ENCODE data around the gene MCM9. TPM values are rescaled to one million over a fixed set of nuclear protein-coding genes. Genes with fewer than 3 reads are reported as not detected.
A peak's percentile ranks its signal among the peaks of the same experiment; 100 is the strongest.

Gene MCM9
- total and polyA plus RNA-seq, 3 donors from 2014 or later, result 14.0 to 25.1 (median 19.2) TPM

GRCh38 chr6:118935978-118936703 lies 1.2 kb upstream of the MCM9 start:
- Histone ChIP-seq H3K36me3 (ENCODE audit: low read depth, missing control alignments) (no peaks in the 10 kb centered on the region), H3K27me3 (no peaks in the 10 kb centered on the region), H3K9me3 (no peaks in the 10 kb centered on the region), H3K27ac (no peak overlapping the region), H3K4me3 (no peak overlapping the region), H3K4me1 (no peaks in the 10 kb centered on the region)
- TF ChIP-seq, protein P1, sequence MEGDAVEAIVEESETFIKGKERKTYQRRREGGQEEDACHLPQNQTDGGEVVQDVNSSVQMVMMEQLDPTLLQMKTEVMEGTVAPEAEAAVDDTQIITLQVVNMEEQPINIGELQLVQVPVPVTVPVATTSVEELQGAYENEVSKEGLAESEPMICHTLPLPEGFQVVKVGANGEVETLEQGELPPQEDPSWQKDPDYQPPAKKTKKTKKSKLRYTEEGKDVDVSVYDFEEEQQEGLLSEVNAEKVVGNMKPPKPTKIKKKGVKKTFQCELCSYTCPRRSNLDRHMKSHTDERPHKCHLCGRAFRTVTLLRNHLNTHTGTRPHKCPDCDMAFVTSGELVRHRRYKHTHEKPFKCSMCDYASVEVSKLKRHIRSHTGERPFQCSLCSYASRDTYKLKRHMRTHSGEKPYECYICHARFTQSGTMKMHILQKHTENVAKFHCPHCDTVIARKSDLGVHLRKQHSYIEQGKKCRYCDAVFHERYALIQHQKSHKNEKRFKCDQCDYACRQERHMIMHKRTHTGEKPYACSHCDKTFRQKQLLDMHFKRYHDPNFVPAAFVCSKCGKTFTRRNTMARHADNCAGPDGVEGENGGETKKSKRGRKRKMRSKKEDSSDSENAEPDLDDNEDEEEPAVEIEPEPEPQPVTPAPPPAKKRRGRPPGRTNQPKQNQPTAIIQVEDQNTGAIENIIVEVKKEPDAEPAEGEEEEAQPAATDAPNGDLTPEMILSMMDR (IDR thresholded peaks at IDR 0.05), result no peak
- TF ChIP-seq POLR2A (IDR thresholded peaks at IDR 0.05), result no peak
- DNase-seq, result no peak
- intact Hi-C loops (cut with DNase I; ENCODE audit: low total_unique reads), result no loop called here
- WGBS, 2 donors, result 59 to 60% methylated on average over 3 of the region's 3 CpGs

DNA sequence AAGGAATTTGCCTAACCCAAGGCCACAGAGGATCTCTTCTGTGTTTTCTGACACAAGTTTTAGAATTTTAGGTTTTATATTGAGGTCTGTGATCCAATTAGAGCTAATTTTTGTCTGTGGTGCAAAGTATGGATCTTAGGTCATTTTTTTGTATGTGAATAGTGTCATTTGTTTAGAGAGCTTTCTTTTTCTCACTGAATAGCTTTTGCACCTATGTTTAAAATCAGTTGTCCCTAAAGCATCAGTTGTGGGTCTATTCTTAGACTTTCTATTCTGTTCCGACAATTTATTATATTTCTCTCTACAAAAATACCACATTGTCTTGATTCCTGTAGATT lies 341 bp upstream of the MCM9 start:
- Histone ChIP-seq H3K4me3 (peak overlapping the region; percentile 86 to 92), H3K9me3 (no peaks in the 10 kb centered on the region), H3K27ac (peak overlapping the region; percentile 90 to 97), H3K27me3 (no peaks in the 10 kb centered on the region), H3K4me1 (no peaks in the 10 kb centered on the region), H3K36me3 (ENCODE audit: low read depth, missing control alignments) (no peaks in the 10 kb centered on the region)
- 6 to 9% methylated on average over 1 of the region's 1 CpG for WGBS, 2 donors
- TF ChIP-seq, protein P1 (IDR thresholded peaks at IDR 0.05), result no peak
- TF ChIP-seq POLR2A (IDR thresholded peaks at IDR 0.05), result no peak
- intact Hi-C loops (cut with DNase I; ENCODE audit: low total_unique reads), result no loop called here
- no peak for DNase-seq

GRCh38 chr6:118933855-118934460 lies 1.0 kb downstream of the MCM9 start:
- 16 to 21% methylated on average over 8 of the region's 8 CpGs for WGBS, 2 donors
- TF ChIP-seq POLR2A (IDR thresholded peaks at IDR 0.05), result no peak
- TF ChIP-seq, protein P1 (IDR thresholded peaks at IDR 0.05), result no peak
- Histone ChIP-seq H3K36me3 (ENCODE audit: low read depth, missing control alignments) (no peaks in the 10 kb centered on the region), H3K27me3 (no peaks in the 10 kb centered on the region), H3K4me1 (no peaks in the 10 kb centered on the region), H3K4me3 (peak overlapping the region; percentile 86 to 92), H3K27ac (peak overlapping the region in 1 of 2 donors; percentile 97), H3K9me3 (no peaks in the 10 kb centered on the region)
- DNase-seq, result no peak
- intact Hi-C loops (cut with DNase I; ENCODE audit: low total_unique reads), result no loop called here

DNA sequence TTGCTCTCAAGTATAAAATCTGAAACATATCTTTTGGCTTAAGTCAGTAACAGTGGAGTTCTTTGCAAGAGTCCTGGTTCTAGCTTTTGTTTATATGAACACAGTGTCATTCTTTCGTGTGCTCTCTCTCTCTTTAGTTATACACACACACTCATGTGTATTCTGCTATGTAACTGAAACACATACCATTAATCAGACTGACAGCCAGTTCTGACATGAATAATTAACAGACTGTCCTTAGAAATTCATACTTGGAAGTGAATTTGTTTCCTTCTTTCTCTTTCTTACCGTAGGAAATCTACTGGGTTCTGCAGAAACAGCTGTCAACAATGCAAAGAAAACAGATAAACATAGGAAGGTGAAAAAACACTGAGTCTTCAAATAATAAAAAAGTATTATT lies 2.5 kb downstream of the MCM9 start:
- Histone ChIP-seq H3K36me3 (ENCODE audit: low read depth, missing control alignments) (no peaks in the 10 kb centered on the region), H3K27me3 (no peaks in the 10 kb centered on the region), H3K4me3 (no peak overlapping the region), H3K4me1 (no peaks in the 10 kb centered on the region), H3K27ac (no peak overlapping the region), H3K9me3 (no peaks in the 10 kb centered on the region)
- intact Hi-C loops (cut with DNase I; ENCODE audit: low total_unique reads), result no loop called here
- 69 to 80% methylated on average over 2 of the region's 2 CpGs for WGBS, 2 donors
- TF ChIP-seq, protein P1 (IDR thresholded peaks at IDR 0.05), result no peak
- TF ChIP-seq POLR2A (IDR thresholded peaks at IDR 0.05), result no peak
- DNase-seq, result no peak

DNA sequence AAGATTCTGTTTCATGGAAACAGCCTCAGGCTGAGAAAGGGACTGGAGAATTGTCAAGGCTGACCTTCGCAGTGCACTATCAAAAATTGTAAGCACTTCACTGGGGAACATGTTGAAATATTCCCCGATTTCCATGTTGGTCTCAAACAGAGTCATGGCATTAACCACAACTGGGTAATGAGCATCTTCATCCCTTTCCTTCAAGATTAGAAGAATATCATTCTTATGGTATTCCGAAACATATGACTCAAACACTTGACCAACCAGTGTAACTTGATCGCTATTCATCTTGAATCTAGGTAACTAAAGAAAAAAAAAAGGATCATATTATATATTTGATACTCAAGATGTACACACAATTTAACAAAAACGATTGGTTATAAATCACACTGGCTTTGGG lies 3.5 kb downstream of the MCM9 start:
- no peaks in the 10 kb centered on the region for H3K9me3 ChIP-seq
- TF ChIP-seq, protein P1 (IDR thresholded peaks at IDR 0.05), result no peak
- no peak for TF ChIP-seq POLR2A (IDR thresholded peaks at IDR 0.05)
- no peak overlapping the region for H3K27ac ChIP-seq
- no peaks in the 10 kb centered on the region for H3K36me3 ChIP-seq (ENCODE audit: low read depth, missing control alignments)
- no peak overlapping the region for H3K4me3 ChIP-seq
- 94% methylated on average over 5 of the region's 5 CpGs for WGBS, 2 donors
- H3K27me3 ChIP-seq, result no peaks in the 10 kb centered on the region
- intact Hi-C loops (cut with DNase I; ENCODE audit: low total_unique reads), result no loop called here
- no peaks in the 10 kb centered on the region for H3K4me1 ChIP-seq
- DNase-seq, result no peak
